Duodenal mucosa (tissue), 2 donors: ENCODE measurements around the gene HSP90AA1.
A peak's percentile ranks its signal among the peaks of the same experiment; 100 is the strongest.
"Not testable (repeated sequence)": the region's sequence is repeated elsewhere in the genome, so short reads cannot be mapped to it uniquely, and the experiment has no call there.

Experiments used
- H3K27ac ChIP-seq: one replicate; pipeline ENCODE4 v1.7.0; 2013; ENCODE audit warnings: low read depth, low read length
- H3K27me3 ChIP-seq, 2 donors: one replicate each; pipeline ENCODE4 v1.7.0; 2013; ENCODE audit warnings: low read length in 2 of 2, control low read depth in 1 of 2; ENCODE audit not compliant: insufficient read depth in 2 of 2, control insufficient read depth in 1 of 2
- H3K36me3 ChIP-seq, 2 donors: one replicate each; pipeline ENCODE4 v1.7.0; 2013; ENCODE audit warnings: low read length in 2 of 2, control low read depth in 1 of 2; ENCODE audit not compliant: insufficient read depth in 2 of 2, control insufficient read depth in 1 of 2
- H3K4me1 ChIP-seq, 2 donors: one replicate each; pipeline ENCODE4 v1.7.0; 2013; ENCODE audit warnings: low read length in 2 of 2, control low read depth in 1 of 2; ENCODE audit not compliant: insufficient read depth in 2 of 2, control insufficient read depth in 1 of 2
- H3K4me3 ChIP-seq, 2 donors: one replicate each; pipeline ENCODE4 v1.7.0; 2013; ENCODE audit warnings: low read length in 2 of 2, low read depth in 1 of 2
- H3K9ac ChIP-seq, 2 donors: one replicate each; pipeline ENCODE4 v1.7.0; 2013; ENCODE audit warnings: low read length in 2 of 2, low read depth in 1 of 2
- H3K9me3 ChIP-seq, 2 donors: one replicate each; pipeline ENCODE4 v1.7.0; 2013; ENCODE audit warnings: low read length in 2 of 2, control low read depth in 1 of 2; ENCODE audit not compliant: control insufficient read depth in 1 of 2

Gene HSP90AA1

DNA sequence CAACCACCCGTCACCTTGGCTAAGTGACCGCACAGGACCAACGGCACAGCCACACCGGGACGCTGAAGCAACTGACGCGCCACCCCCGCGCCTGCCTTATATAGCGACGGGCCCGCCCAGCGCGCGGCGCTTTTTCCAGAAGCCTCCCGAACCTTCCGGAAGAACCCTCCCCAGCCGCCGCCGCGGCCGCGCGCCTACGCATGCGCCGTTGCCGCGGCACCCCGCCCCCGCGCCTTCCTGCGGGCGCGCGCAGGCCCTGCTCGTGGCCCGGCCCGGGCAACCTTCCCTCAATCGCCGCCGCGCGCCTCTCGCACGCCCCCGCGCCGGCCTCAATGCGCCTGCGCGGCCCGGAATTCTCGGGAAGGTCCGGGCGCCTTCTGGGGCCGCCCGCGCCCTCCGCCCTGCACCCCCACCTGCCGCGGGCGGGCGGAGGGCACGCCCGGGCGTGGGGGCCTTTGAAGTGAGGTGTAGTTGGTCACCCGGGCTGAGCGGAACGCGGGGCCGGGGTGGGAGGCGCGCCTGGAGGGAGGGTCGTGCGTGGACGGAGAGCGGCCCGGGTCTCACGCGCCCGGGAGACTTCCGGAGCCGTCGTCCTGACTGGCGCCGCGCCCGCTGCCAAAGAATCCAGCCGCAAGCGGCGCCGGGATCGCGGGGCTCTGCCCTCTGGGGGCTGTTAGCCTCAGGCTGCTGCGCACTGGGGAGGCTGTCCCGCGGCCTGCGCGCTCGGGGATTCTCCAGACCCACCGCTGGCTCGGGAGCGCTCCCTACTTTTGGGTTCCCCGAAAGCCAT is at the start of gene HSP90AA1:
TSS of gene HSP90AA1 (minus strand) at position 73 of the 790 bp plus-strand sequence. CDS start 666 bp downstream, outside the sequence.
- Histone ChIP-seq H3K36me3 (peaks cover 28 to 33% of the 10 kb centered on the region in 2 donors), H3K27me3 (no peaks in the 10 kb centered on the region), H3K27ac (peak within 1 kb of the TSS; percentile 100), H3K4me3 (peak within 1 kb of the TSS; percentile 76 to 88), H3K9me3 (no peaks in the 10 kb centered on the region), H3K4me1 (peaks cover 18 to 22% of the 10 kb centered on the region in 2 donors), H3K9ac (peak within 1 kb of the TSS; percentile 91 to 97)

DNA sequence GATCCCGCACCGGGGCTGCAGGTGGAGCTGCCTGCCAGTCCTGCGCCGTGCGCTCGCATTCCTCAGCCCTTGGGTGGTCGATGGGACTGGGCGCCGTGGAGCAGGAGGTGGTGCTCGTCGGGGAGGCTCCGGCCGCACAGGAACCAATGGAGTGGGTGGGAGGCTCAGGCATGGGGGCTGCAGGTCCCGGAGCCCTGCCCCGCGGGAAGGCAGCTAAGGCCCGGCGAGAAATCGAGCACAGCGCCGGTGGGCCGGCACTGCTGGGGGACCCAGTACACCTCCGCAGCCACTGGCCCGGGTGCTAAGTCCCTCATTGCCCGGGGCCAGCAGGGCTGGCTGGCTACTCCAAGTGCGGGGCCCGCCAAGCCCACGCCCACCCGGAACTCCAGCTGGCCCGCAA is 48.6 kb upstream of the HSP90AA1 start:
- not testable (repeated sequence) for H3K4me1 ChIP-seq, H3K27ac ChIP-seq, H3K9ac ChIP-seq

DNA sequence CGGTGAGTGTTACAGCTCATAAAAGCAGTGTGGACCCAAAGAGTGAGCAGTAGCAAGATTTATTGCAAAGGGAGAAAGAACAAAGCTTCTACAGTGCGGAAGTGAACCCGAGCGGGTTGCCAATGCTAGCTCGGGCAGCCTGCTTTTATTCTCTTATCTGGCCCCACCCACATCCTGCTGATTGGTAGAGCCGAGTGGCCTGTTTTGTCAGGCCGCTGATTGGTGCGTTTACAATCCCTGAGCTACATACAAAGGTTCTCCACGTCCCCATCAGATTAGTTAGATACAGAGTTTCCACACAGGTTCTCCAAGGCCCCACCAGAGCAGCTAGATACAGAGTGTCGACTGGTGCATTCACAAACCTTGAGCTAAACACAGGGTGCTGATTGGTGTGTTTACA is 47.9 kb upstream of the HSP90AA1 start:
- H3K27ac ChIP-seq, H3K4me1 ChIP-seq, H3K27me3 ChIP-seq, H3K9me3 ChIP-seq, H3K9ac ChIP-seq, H3K36me3 ChIP-seq, H3K4me3 ChIP-seq: not testable (repeated sequence)

More for the DNA sequence above, 48.6 kb upstream of the HSP90AA1 start:
- not testable (repeated sequence) for H3K36me3 ChIP-seq, H3K27me3 ChIP-seq, H3K4me3 ChIP-seq, H3K9me3 ChIP-seq

DNA sequence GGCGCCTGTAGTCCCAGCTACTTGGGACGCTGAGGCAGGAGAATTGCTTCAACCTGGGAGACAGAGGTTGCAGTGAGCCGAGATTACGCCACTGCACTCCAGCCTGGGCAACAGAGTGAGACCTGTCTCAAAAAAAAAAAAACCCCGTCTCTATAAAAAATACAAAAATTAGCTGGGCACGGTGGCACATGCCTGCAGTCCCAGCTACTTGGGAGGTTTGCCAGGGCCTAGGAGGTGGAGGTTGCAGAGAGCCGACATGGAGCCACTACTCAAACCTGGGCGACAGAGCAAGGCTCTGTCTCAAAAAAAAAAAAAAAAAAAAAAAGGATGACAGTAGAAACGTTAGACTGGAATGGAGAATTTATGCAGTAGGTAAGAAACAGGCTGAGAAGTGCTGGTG is 47.2 kb upstream of the HSP90AA1 start:
- H3K9ac ChIP-seq, H3K4me1 ChIP-seq, H3K27me3 ChIP-seq, H3K9me3 ChIP-seq, H3K27ac ChIP-seq, H3K4me3 ChIP-seq, H3K36me3 ChIP-seq: not testable (repeated sequence)

DNA sequence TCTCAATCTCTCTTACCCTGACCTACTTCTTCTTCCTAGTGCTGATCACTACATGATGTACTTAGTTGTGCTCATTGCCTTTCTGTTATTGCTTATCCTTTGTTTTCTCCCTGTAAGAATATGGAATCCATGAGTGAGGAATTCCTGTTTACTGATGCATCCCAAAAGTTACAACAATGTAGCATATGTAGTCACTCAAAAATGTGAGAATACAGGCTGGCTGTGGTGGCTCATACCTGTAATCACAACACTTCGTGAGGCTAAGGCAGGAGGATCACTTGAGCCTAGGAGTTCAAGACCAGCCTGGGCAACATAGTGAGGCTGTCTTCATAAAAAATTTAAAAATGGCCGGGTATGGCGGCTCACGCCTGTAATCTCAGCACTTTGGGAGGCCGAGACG is 44.9 kb upstream of the HSP90AA1 start:
- Histone ChIP-seq H3K27me3 (no peaks in the 10 kb centered on the region), H3K9me3 (no peaks in the 10 kb centered on the region), H3K27ac (no peak overlapping the region), H3K36me3 (no peaks in the 10 kb centered on the region), H3K9ac (no peak overlapping the region), H3K4me3 (no peak overlapping the region), H3K4me1 (no peaks in the 10 kb centered on the region)

DNA sequence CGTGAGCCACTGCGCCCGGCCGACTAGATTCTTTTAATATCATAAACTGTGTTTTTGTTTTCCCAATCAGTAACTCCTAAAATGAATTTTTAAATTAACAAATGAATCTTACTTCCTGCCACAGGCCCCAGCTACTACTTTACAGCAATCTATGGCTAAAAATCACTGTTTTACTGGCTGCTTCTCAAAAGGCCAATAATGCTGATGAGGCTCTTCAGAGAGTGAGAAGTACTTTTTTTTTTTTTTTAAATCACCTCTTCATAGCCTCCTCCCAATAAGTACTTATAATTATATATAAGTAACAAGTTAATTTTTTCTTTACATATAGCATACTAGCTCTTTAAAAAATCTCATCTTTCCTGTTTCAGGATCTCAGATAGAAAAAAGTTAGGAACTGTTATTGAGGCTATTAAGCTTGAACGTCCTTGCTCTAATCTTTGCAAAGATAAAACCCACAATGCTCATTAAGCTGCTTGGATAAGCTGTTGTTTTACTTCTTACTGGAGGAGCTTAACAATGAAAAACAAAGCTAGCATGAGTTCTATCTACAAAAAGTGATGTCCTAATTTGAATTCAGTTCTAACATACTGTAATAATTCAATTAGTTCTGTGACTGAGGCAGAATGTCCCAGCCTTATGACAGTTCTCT is 40.1 kb upstream of the HSP90AA1 start:
- Histone ChIP-seq H3K27me3 (no peaks in the 10 kb centered on the region), H3K36me3 (no peaks in the 10 kb centered on the region), H3K27ac (no peak overlapping the region), H3K4me1 (peaks cover 8 to 14% of the 10 kb centered on the region in 2 donors), H3K4me3 (no peak overlapping the region), H3K9me3 (no peaks in the 10 kb centered on the region), H3K9ac (no peak overlapping the region)

DNA sequence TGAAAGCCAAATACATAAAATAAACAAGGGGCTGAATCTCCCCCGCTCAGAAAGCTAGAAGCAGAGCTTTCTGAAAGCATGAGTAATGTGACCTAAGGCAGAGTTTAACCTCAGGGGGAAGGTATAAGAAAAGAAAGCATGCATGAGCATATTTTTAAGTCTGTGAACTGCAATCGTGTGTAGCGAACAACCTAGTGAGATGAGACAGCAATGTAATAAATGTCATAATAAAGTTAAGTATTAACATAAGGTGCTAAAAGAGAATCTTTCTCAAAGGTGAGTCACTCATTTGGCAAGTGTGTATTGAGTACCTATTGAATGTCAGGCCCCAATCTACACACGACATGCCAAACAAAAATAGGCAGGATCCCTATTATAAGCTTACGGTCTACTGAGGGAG is 38.7 kb upstream of the HSP90AA1 start:
- H3K9me3 ChIP-seq, result no peaks in the 10 kb centered on the region
- peaks cover 8 to 14% of the 10 kb centered on the region in 2 donors for H3K4me1 ChIP-seq
- no peak overlapping the region for H3K9ac ChIP-seq
- no peaks in the 10 kb centered on the region for H3K36me3 ChIP-seq
- no peaks in the 10 kb centered on the region for H3K27me3 ChIP-seq
- no peak overlapping the region for H3K4me3 ChIP-seq
- H3K27ac ChIP-seq, result no peak overlapping the region

DNA sequence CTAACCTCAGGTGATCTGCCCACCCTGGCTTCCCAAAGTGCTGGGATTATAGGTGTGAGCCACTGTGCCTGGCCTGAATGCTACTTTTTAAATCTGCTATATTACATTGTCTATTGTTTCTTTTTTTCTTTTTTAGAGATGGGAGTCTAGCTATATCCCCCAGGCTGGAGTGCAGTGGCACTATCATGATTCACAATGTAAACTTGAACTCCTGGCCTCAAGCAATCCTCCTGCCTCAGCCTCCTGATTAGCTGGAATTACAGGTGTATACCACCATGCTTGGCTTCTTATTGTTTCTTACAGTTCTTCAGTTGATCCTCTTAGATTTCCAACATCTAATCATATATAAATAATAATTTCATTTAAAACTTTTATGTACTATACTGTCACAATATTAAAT is 37.6 kb upstream of the HSP90AA1 start:
- Histone ChIP-seq H3K4me3 (no peak overlapping the region), H3K9ac (no peak overlapping the region), H3K27ac (no peak overlapping the region)

DNA sequence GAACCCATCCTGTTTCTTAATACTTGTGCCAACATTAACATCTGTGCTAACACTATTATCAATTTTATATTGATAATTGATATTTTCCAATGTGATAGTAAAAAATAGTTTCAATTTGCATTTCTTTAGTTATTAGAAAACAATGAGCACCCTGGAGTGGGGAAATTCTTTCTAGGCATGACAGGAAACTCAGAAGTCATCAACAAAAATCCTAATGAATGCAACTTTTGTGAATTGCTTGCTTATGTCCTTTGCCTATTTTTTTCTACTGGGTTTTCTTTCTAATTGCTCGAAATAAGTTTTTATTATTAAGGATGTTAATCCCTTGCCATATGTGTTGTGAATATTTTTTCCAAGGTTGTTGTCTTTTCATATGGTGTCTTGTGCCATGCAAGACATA is 34.7 kb upstream of the HSP90AA1 start:
- Histone ChIP-seq H3K4me1 (peaks cover 8 to 14% of the 10 kb centered on the region in 2 donors), H3K27ac (no peak overlapping the region), H3K36me3 (no peaks in the 10 kb centered on the region), H3K9ac (no peak overlapping the region), H3K4me3 (no peak overlapping the region), H3K9me3 (no peaks in the 10 kb centered on the region), H3K27me3 (no peaks in the 10 kb centered on the region)

More for the DNA sequence above, 37.6 kb upstream of the HSP90AA1 start:
- peaks cover 8 to 14% of the 10 kb centered on the region in 2 donors for H3K4me1 ChIP-seq
- H3K27me3 ChIP-seq, result no peaks in the 10 kb centered on the region
- no peaks in the 10 kb centered on the region for H3K9me3 ChIP-seq
- H3K36me3 ChIP-seq, result no peaks in the 10 kb centered on the region

DNA sequence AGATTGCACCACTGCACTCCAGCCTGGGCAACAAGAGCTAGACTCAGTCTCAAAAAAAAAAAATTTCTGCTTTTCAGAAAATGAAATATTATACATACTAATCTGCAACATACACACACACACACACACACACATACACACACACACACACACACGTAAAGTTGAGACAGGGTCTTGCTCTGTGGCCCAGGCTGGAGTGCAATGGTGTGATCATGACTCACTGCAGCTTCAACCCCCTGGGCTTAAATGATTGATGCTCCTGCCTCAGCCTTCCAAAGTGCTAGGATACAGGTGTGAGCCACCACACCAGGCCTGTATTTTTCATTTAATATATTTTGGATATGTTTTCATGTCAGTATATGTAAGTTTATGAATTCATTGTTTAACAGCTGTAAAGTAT is 34.0 kb upstream of the HSP90AA1 start:
- no peak overlapping the region for H3K4me3 ChIP-seq
- H3K36me3 ChIP-seq, result no peaks in the 10 kb centered on the region
- H3K9ac ChIP-seq, result no peak overlapping the region
- H3K27me3 ChIP-seq, result no peaks in the 10 kb centered on the region
- peaks cover under 1 to 8% of the 10 kb centered on the region in 2 donors for H3K4me1 ChIP-seq
- H3K27ac ChIP-seq, result no peak overlapping the region
- H3K9me3 ChIP-seq, result no peaks in the 10 kb centered on the region
